Panc1 (cell line): Measurements from ENCODE around the gene B4GALT4. TPM values are rescaled to one million over a fixed set of nuclear protein-coding genes. Genes with fewer than 3 reads are reported as not detected.

ENCODE experiments used
- ATAC-seq: fragments of 200-7000 bp; cut with Tn5 transposase; 2 replicates; pipeline ENCODE4 v1.9.1; 2020; ENCODE audit warnings: mild to moderate bottlenecking, moderate library complexity
- BruUV-seq: library from RNA; stranded (reverse); fragments of 400-500 nt; replicated peaks from 2 replicates; lab custom pipeline; 2021; lab: Mats Ljungman, UMichigan
- CTCF ChIA-PET: fragments of 300-600 bp; sonication (Branson Sonifier 250); formaldehyde crosslinking; loops from one replicate; lab custom pipeline; 2022; ENCODE audit warnings: antibody characterized with exemption; lab: Charles Lee
- POLR2A ChIA-PET: fragments of 300-600 bp; sonication (Branson Sonifier 250); formaldehyde crosslinking; loops from one replicate; lab custom pipeline; 2022; ENCODE audit warnings: antibody characterized with exemption; lab: Charles Lee
- DNase-seq: peaks from one replicate; pipeline ENCODE4 v3.0.0-alpha.2; 2010; ENCODE audit warnings: low read depth, low spot score
- H3K27ac ChIP-seq: 2 replicates; pipeline ENCODE4 v1.5.1; 2011; ENCODE audit warnings: mild to moderate bottlenecking, low read length, inconsistent platforms
- H3K27me3 ChIP-seq: fragments of 200-500 bp; sonication (Bioruptor generic); 2 replicates; pipeline ENCODE4 v1.6.0; 2014; ENCODE audit warnings: low read length, inconsistent platforms; ENCODE audit not compliant: control insufficient read depth, insufficient read depth
- H3K36me3 ChIP-seq: fragments of 200-500 bp; sonication (Bioruptor generic); 2 replicates; pipeline ENCODE4 v1.5.1; 2014; ENCODE audit warnings: inconsistent platforms, mild to moderate bottlenecking, low read length, moderate library complexity; ENCODE audit not compliant: control insufficient read depth, insufficient read depth
- H3K4me1 ChIP-seq: 2 replicates; pipeline ENCODE4 v1.5.1; 2011; ENCODE audit warnings: inconsistent platforms, mild to moderate bottlenecking, low read length, moderate library complexity; ENCODE audit not compliant: control insufficient read depth, insufficient read depth
- H3K4me3 ChIP-seq, 2 experiments: 2 replicates each; pipeline ENCODE4 v1.5.1; 2011 to 2012; ENCODE audit warnings: low read depth in 2 of 2, low read length in 2 of 2, mild to moderate bottlenecking in 2 of 2, inconsistent platforms in 1 of 2, moderate library complexity in 1 of 2
- H3K9me3 ChIP-seq: fragments of 200-500 bp; sonication (Bioruptor generic); 2 replicates; pipeline ENCODE4 v1.5.1; 2014; ENCODE audit warnings: low read depth, mild to moderate bottlenecking, inconsistent platforms, low read length, moderate library complexity; ENCODE audit not compliant: control insufficient read depth, insufficient read depth
- CTCF ChIP-seq: fragments of 450-650 bp; IDR thresholded peaks from 2 replicates; pipeline ENCODE4 v1.5.1; 2017; ENCODE audit warnings: mild to moderate bottlenecking
- POLR2AphosphoS5 ChIP-seq: IDR thresholded peaks from 2 replicates; pipeline ENCODE4 v1.6.1; 2012; ENCODE audit warnings: mild to moderate bottlenecking, low read depth, low read length, moderate library complexity
- REST ChIP-seq, 2 experiments: IDR thresholded peaks; 2 replicates each; pipeline ENCODE4 v1.6.1; 2011 to 2012; ENCODE audit warnings: low read depth in 2 of 2, control low read depth in 1 of 2, low read length in 1 of 2, mild to moderate bottlenecking in 1 of 2, moderate library complexity in 1 of 2; ENCODE audit not compliant: insufficient read depth in 1 of 2
- SIN3A ChIP-seq: IDR thresholded peaks from 2 replicates; pipeline ENCODE4 v1.6.1; 2012; ENCODE audit warnings: low read depth, mild to moderate bottlenecking, low read length, moderate library complexity, borderline replicate concordance; ENCODE audit not compliant: insufficient read depth
- TCF7L2 ChIP-seq: IDR thresholded peaks from 2 replicates; pipeline ENCODE4 v1.6.1; 2011; ENCODE audit warnings: mild to moderate bottlenecking, low read depth, low read length, inconsistent platforms
- in situ Hi-C: cut with HindIII; loops from 2 replicates; pipeline ENCODE4 v1.10.0; 2016; ENCODE audit warnings: low sequenced_read_pairs, low pct_unique_long_range_greater_than_20kb
- intact Hi-C: fragments of 100-400 bp; cut with micrococcal nuclease; formaldehyde crosslinking; loops from one replicate; pipeline ENCODE4 v1.10.0; 2022; ENCODE audit not compliant: unreplicated experiment
- total RNA-seq: library from RNA; stranded (reverse); gene quantifications from one replicate; pipeline ENCODE4 v1.2.1, GENCODE V29; 2021; ENCODE audit not compliant: unreplicated experiment

The B4GALT4 gene
- total RNA-seq, 1 experiment from 2014 or later = 27.4 TPM

- Histone ChIP-seq H3K27me3 (no peaks in the 10 kb centered on the region), H3K36me3 (peaks cover 7% of the 10 kb centered on the region; the same call in 1 of the 2 replicates), H3K4me3 (no peak overlapping the region), H3K4me1 (no peaks in the 10 kb centered on the region), H3K9me3 (no peaks in the 10 kb centered on the region), H3K27ac (no peak overlapping the region)
- BruUV-seq = no TSS peak
- POLR2A ChIA-PET = interaction anchor here (0.6 kb wide), 1 partner anchor 158 kb away, joined by 3 read pairs; no protein-coding TSS in a partner anchor
- in situ Hi-C loops (no loop called here), intact Hi-C loops (no loop called here)
- no peak for TF ChIP-seq CTCF
- TF ChIP-seq POLR2AphosphoS5 = no peak
- TF ChIP-seq TCF7L2 = no peak
- TF ChIP-seq SIN3A = no peak
- TF ChIP-seq REST (IDR thresholded peaks at IDR 0.05; ENCODE audit: insufficient read depth in 1 of 2, low read depth in 2 of 2, low read length in 1 of 2) = no peak
- ATAC-seq = no peak
- CTCF ChIA-PET = no interaction called here
- DNase-seq = no peak
Measured at GRCh38 chr3:119230745-119231144, 9.9 kb downstream of the B4GALT4 start.

GRCh38 chr3:119230071-119230470, 10.6 kb downstream of the B4GALT4 start:
- in situ Hi-C loops = no loop called here
- ATAC-seq = no peak
- Histone ChIP-seq H3K9me3 (no peaks in the 10 kb centered on the region), H3K36me3 (0 out of 2 replicates have a peak, but pooled peaks cover 4% of the 10 kb centered on the region), H3K4me1 (no peaks in the 10 kb centered on the region), H3K4me3 (no peak overlapping the region), H3K27ac (no peak overlapping the region), H3K27me3 (no peaks in the 10 kb centered on the region)
- ChIA-PET CTCF (no interaction called here), POLR2A (interaction anchor here (0.6 kb wide), 1 partner anchor 157 kb away, joined by 3 read pairs; no protein-coding TSS in a partner anchor)
- intact Hi-C loops = no loop called here
- no TSS peak for BruUV-seq
- no peak for DNase-seq
- TF ChIP-seq REST (IDR thresholded peaks at IDR 0.05; ENCODE audit: insufficient read depth in 1 of 2, low read depth in 2 of 2, low read length in 1 of 2) = no peak
- TF ChIP-seq POLR2AphosphoS5 = no peak
- TF ChIP-seq SIN3A = no peak
- no peak for TF ChIP-seq CTCF
- no peak for TF ChIP-seq TCF7L2
